Sigmoid colon (tissue), 3 donors: ENCODE results near the gene DDX43.

Source experiments
- POLR2A ChIP-seq, 2 donors: fragments of 450-650 bp; IDR thresholded peaks; one replicate each; pipeline ENCODE4 v1.6.1; 2016; ENCODE audit warnings: antibody characterized with exemption in 2 of 2, mild to moderate bottlenecking in 2 of 2, moderate library complexity in 2 of 2
- TF ChIP-seq, protein P1 (sequence below), 4 experiments: fragments of 450-650 bp in 3 of 4; fragments of 200-600 bp in 1 of 4; IDR thresholded peaks; one replicate each; pipeline ENCODE4 v1.5.1; 2016 to 2019; ENCODE audit warnings: antibody characterized with exemption in 4 of 4, mild to moderate bottlenecking in 3 of 4, moderate library complexity in 2 of 4

DNA sequence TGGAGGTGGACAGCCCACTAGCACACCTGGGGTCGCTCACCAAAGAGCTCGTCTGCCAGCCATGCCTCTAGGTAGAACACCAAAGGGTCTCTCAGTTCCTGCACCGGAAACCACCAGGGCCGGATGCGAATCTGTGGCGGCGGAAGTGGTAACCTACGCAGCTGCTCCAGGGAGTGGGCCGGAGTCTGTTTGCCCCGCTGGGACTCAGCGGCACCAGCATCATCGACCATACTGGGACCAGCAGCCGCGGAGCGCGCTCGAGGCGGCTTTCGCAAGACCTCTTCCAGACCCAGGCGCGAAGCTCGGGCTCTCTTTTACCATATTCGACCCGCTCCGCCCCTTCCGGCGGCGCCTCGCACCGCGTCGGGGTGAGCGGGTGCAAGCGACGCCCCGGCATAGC is 25.1 kb upstream of the DDX43 start, which contains the start of gene OOEP:
- TF ChIP-seq, protein P1, sequence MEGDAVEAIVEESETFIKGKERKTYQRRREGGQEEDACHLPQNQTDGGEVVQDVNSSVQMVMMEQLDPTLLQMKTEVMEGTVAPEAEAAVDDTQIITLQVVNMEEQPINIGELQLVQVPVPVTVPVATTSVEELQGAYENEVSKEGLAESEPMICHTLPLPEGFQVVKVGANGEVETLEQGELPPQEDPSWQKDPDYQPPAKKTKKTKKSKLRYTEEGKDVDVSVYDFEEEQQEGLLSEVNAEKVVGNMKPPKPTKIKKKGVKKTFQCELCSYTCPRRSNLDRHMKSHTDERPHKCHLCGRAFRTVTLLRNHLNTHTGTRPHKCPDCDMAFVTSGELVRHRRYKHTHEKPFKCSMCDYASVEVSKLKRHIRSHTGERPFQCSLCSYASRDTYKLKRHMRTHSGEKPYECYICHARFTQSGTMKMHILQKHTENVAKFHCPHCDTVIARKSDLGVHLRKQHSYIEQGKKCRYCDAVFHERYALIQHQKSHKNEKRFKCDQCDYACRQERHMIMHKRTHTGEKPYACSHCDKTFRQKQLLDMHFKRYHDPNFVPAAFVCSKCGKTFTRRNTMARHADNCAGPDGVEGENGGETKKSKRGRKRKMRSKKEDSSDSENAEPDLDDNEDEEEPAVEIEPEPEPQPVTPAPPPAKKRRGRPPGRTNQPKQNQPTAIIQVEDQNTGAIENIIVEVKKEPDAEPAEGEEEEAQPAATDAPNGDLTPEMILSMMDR (IDR thresholded peaks at IDR 0.05), result no peak
- TF ChIP-seq POLR2A (IDR thresholded peaks at IDR 0.05), result no peak
